Fibroblast of mammary gland (primary cell): ENCODE data around the gene CFAP58.

Experiments used
- DNase-seq: peaks from one replicate; pipeline ENCODE4 v3.0.0-alpha.2; 2010; ENCODE audit warnings: low read depth
- H3K4me3 ChIP-seq: 2 replicates; pipeline ENCODE4 v1.5.1; 2011; ENCODE audit warnings: low read depth, mild to moderate bottlenecking, low read length, moderate library complexity; ENCODE audit not compliant: control insufficient read depth
- TF ChIP-seq, protein P1 (sequence below): conservative IDR thresholded peaks from 2 replicates; pipeline ENCODE4 v1.5.1; 2011; ENCODE audit warnings: low read depth, low read length, inconsistent platforms; ENCODE audit not compliant: control insufficient read depth, insufficient read depth

The CFAP58 gene

DNA sequence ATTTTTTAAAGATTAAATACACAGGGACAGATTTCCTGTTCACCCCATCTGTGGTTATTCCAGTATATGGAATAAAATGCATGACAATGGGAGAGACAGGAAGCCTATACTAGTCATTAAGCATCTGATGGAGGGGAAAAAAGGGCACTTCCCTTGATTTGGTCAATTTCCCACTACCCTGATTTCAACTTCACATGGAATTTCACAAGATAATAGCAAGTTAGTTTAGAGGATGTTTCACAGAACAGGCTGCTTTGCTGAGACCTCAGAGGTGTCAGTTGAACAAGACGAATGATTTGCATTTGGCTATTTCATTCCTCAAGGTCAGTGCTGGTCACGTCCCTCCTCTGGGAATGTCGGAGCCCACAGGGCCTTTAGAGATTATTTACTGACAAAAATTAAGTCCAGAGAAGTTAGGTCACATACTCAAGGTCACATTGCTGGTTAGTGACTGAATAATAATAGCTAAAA is 10.7 kb upstream of the CFAP58 start:
- peak; percentile 72 for DNase-seq
- TF ChIP-seq, protein P1, sequence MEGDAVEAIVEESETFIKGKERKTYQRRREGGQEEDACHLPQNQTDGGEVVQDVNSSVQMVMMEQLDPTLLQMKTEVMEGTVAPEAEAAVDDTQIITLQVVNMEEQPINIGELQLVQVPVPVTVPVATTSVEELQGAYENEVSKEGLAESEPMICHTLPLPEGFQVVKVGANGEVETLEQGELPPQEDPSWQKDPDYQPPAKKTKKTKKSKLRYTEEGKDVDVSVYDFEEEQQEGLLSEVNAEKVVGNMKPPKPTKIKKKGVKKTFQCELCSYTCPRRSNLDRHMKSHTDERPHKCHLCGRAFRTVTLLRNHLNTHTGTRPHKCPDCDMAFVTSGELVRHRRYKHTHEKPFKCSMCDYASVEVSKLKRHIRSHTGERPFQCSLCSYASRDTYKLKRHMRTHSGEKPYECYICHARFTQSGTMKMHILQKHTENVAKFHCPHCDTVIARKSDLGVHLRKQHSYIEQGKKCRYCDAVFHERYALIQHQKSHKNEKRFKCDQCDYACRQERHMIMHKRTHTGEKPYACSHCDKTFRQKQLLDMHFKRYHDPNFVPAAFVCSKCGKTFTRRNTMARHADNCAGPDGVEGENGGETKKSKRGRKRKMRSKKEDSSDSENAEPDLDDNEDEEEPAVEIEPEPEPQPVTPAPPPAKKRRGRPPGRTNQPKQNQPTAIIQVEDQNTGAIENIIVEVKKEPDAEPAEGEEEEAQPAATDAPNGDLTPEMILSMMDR: no peak
- H3K4me3 ChIP-seq: no peak overlapping the region

DNA sequence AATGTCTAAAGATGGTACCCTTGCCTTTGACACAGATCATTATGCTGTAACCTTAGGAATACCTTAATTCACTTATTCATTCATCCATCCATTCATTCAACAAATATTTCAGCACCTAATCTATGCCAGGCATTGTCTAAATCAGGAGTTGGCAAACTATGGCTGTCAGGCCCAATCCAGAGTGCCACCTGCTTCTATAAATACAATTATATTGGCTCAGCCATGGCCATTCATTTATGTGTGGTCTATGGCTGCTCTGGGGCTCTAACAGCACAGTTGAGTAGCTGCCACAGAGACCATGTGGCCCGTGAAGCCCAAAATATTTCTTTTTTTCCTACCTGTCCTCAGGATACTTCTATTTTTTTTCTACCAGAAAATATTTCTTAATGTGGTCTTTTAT is 9.4 kb upstream of the CFAP58 start:
- DNase-seq: no peak
- TF ChIP-seq, protein P1: no peak
- H3K4me3 ChIP-seq: no peak overlapping the region

DNA sequence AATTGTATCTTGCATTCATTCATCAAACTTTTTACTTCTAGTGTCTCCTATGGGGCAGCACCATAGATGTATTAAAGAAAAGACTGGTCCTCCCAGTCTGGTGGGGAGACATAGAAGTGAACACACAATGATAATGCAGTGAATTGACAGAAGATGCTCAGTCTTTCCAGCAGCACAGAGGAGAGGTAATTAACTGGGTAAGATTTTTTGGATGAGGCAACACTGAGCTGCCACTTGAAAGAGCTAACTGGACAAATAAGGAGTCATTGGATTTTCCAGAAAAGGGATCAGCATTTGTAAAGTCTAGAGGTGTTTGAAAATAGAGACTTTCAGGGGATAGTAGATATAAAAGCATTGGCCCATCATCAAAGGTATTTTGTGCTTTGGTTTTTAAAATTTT is 8.1 kb upstream of the CFAP58 start:
- TF ChIP-seq, protein P1: no peak
- DNase-seq: no peak
- no peak overlapping the region for H3K4me3 ChIP-seq

DNA sequence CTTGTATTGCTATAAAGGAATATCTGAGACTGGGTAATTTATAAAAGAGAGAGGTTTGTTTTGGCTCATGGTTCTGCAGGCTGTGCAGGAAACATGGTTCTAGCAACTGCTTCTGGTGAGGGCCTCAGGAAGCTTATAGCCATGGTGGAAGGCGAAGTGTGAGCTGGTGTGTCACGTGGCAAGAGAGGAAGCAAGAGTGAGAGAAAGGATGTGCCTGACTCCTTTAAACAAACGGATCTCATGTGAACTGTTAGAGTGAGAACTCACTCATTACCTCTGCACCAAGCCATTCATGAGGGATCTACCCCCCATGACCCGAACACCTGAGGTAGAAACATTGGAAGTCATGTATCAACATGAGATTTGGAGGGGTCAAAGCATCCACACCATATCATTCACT is 7.7 kb upstream of the CFAP58 start:
- TF ChIP-seq, protein P1: no peak
- no peak for DNase-seq
- H3K4me3 ChIP-seq: no peak overlapping the region

DNA sequence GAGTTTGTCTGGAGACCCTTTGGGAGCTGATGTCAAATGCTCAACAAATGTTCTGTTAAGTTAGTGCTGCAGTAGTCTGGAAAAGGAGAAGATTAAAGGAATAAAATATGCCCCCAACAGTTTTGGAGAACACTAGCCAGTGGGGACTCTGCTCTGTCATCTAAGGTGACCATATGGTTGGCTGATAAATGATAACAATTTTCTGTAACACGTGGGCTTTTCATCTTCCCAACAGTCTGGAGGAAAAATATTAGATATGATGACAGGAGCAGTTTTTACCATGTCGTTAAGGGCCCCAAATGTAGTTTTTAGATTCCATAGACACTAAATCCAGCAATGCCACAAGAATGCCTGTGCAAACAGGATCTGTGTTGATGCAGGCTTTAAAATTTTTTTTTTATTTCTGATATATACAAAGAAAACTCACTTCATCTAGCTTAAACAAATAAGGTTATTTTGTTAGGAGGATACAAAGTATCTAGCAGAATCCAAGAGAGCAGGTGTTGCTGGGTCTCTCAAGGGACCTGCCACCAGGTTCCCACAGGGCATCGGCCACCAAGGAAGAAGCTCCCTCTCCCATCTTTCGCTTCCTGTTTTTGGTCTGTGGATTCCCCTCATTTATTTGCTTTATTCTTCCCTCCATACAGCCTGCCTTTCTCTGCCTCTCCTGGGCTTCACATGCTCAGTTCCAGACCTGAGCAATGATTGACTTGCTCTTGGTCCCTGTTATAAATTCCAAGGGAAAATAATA is 6.2 kb upstream of the CFAP58 start:
- H3K4me3 ChIP-seq: no peak overlapping the region
- TF ChIP-seq, protein P1: no peak
- no peak for DNase-seq

DNA sequence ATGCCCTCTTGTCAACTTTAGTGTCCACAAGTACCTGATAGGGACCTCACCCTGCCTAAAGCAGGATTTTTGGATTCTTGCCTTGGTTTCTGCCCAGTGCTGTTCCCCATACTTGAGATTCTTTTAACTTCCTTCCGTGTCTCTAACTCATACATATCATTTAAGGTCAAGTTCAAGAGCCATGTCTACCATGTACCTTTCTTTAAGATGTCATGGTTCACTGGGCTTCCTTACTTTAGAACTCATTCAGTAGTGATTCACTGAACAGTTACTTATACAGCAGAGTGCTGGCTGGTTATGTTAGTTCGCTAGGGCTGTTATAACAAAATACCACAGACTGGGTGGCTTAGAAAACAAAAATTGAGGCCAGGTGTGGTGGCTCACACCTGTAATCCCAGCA is 5.0 kb upstream of the CFAP58 start:
- no peak overlapping the region for H3K4me3 ChIP-seq

More for the DNA sequence above, 5.0 kb upstream of the CFAP58 start:
- DNase-seq: no peak
- TF ChIP-seq, protein P1: no peak
